Fibroblast of pulmonary artery (primary cell): ENCODE results near the gene CHID1.
A peak's percentile ranks its signal among the peaks of the same experiment; 100 is the strongest.

Experiments used
- DNase-seq: peaks from one replicate; pipeline ENCODE4 v3.0.0-alpha.2; 2010; ENCODE audit warnings: low read depth
- H3K4me3 ChIP-seq: replicated peaks from 2 replicates; pipeline ENCODE4 v1.5.1; 2011; ENCODE audit warnings: low read depth, mild to moderate bottlenecking, control low read depth, low read length, moderate library complexity
- TF ChIP-seq, protein P1 (sequence below): IDR thresholded peaks from 2 replicates; pipeline ENCODE4 v1.5.1; 2011; ENCODE audit warnings: mild to moderate bottlenecking, control low read depth, low read length, inconsistent platforms; ENCODE audit errors: missing control alignments

Gene CHID1

DNA sequence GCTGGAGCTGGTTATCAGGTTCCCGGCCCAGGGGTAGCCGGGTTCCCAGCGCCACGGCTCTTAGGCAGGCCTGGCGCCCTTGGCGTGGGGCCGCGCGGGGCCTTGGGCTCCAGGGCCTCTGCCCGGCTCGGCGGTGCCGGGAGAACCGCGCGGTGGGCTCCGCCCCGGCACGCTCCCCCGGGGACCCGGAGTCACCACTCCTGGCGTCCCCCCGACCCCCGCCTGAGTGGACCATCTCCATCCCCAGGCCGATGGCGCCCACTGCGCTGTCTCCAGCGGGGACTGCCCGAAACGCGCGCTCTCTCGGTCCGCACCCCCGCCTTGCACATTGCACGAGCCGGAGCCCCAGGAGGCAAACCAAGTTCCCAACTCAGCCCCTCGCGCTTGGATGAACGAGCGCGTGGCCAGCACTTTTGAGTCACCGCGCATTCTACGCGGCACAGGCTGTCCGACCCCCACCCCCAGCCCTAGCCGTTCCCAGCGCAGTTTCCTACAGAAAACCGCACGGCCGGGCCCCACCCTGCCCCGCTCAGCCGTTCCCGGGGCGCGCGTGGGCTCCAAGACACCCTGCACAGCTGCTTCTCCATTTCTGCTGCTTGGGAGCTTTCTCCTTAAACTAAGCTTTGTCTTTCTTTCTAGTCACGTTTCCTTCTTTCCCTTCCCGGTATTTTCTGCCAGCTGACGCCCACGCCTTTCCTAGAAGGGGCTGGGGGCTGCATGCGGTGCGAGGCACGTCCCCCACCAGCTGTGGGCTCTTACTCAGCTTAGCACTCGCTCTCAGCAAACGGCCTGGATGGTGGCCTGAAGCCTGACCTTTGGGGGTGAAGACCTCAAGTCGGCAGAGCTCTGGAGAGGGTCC lies 650 bp upstream of the CHID1 start:
- DNase-seq = peak; percentile 47
- H3K4me3 ChIP-seq = peak overlapping the region; percentile 76
- TF ChIP-seq, protein P1, sequence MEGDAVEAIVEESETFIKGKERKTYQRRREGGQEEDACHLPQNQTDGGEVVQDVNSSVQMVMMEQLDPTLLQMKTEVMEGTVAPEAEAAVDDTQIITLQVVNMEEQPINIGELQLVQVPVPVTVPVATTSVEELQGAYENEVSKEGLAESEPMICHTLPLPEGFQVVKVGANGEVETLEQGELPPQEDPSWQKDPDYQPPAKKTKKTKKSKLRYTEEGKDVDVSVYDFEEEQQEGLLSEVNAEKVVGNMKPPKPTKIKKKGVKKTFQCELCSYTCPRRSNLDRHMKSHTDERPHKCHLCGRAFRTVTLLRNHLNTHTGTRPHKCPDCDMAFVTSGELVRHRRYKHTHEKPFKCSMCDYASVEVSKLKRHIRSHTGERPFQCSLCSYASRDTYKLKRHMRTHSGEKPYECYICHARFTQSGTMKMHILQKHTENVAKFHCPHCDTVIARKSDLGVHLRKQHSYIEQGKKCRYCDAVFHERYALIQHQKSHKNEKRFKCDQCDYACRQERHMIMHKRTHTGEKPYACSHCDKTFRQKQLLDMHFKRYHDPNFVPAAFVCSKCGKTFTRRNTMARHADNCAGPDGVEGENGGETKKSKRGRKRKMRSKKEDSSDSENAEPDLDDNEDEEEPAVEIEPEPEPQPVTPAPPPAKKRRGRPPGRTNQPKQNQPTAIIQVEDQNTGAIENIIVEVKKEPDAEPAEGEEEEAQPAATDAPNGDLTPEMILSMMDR = no peak

DNA sequence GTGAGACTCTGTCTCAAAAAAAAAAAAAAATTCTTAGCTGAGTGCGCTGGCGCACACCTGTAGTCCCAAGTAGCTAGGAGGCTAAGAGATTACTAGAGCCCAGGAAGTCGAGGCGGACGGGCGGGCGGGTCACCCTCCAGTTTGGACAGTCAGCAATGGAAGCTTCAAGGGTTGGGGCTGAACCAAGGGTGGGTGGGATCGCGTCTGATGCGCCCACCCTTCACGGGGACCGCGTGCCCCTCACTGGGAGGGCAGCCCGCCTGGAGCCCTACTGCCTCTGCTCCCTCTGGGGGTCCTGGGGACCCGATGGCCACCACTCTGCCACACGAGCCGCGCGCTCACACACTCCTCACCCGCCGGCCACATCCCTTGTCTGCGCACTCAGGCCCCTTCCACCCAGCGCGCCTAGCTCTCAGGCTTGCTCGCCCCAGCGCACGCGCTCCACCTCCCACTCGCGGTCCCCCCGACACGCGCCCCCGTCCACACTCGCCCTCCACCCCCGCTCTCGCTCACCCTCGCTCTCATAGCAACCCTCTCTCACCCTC lies 494 bp downstream of the CHID1 start:
- no peak for DNase-seq
- H3K4me3 ChIP-seq = peak overlapping the region; percentile 76
- TF ChIP-seq, protein P1 = no peak

DNA sequence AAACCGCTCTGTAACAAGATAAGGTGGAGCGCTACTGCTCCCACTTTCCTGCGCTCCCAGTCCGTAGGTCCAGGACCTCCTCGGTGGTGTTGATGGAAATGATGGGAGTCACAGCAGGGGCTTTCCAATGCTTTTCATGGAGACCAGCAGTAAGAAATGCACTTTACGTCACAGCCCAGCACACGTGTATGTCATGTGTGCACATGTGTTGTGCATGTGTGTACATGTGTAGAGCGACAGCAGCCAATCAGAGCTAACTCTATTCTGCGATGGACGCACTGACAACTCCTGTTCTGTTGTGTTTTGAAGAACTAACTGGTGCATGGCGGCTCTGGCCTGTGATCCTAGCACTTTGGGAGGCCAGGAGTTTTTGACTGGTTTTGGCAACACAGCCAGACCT lies 1.2 kb downstream of the CHID1 start:
- no peak for DNase-seq
- no peak overlapping the region for H3K4me3 ChIP-seq
- TF ChIP-seq, protein P1 = no peak

DNA sequence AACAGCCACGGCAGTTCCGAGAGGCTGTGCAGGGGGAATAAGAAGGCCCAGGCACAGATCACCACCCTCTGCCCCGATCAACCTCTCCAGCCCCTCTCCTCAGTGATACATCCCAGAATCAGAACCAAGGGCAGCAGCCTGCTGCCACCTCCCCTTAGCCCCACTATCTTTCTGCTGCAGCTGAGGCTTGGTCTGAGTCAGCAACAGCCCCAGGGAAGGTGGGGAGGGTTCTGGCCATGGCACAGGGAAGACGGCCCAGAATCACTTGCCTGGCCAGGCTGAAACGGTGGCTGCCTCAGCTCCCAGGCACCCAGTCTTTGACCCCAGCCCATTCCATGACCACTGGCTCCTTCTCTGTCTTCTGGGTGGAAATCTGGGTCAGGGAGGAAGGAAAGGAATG lies 2.3 kb downstream of the CHID1 start:
- TF ChIP-seq, protein P1 = no peak
- DNase-seq = no peak
- no peak overlapping the region for H3K4me3 ChIP-seq

DNA sequence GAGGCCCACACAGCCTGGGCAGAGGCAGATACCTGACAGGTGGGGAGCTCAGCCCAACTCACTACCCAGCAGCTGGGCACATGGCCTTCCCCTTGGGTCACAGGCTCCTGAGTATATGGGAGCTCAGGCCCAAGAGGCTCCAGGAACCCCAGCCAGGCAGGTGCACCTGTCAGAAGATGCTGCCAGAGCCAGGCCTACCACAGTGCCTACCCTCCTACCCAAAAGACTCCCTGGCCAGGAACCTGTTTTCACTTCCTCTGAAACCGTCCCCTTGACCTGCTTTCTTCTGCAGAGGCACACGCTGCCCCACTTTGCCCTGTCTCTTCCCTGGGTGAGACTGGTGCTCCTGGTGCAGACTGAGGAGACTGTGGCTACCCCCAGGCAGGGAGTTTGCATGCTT lies 2.9 kb downstream of the CHID1 start:
- no peak for DNase-seq
- no peak overlapping the region for H3K4me3 ChIP-seq
- TF ChIP-seq, protein P1 = no peak

DNA sequence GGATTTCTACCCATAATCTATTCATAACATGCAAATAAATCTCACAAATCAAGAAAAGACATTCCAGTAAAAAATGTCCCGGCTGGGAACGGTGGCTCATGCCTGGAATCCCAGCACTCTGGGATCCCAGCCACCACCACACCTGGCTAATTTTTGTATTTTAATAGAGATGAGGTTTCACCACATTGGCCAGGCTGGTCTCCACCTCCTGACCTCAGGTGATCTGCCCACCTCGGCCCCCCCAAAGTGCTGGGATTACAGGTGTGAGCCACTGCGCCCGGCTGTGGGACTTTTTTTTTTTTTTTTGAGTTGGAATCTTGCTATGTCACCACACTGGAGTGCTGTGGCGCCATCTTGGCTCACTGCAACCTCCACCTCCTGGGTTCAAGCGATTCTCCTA lies 4.7 kb downstream of the CHID1 start:
- DNase-seq = no peak
- H3K4me3 ChIP-seq = no peak overlapping the region
- TF ChIP-seq, protein P1 = no peak

DNA sequence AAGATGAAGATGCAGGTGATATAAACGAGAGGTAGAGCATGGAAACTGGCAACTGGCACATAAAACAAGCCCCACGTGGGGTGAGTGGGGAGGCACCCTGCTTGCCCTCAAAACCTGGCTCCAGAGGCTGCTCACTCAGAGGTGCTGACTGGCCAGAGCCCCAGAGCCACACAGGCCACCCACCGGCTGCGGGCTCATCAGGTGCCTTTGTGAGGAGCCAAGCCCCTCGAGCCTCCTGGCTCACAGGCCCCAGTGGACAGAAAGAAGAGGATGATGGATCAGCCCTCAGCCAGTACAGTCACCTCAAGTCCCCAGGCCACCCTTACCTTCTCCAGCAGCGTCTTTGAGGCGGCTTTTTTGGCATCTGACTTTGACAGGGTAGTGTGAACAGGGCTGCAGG lies 6.2 kb downstream of the CHID1 start:
- no peak overlapping the region for H3K4me3 ChIP-seq
- TF ChIP-seq, protein P1 = no peak
- no peak for DNase-seq
